ENCODE results near the gene AIF1L. TPM values are rescaled to one million over a fixed set of nuclear protein-coding genes. Genes with fewer than 3 reads are reported as not detected.

Gene AIF1L
- polyA plus RNA-seq, 3 donors = not detected

DNA sequence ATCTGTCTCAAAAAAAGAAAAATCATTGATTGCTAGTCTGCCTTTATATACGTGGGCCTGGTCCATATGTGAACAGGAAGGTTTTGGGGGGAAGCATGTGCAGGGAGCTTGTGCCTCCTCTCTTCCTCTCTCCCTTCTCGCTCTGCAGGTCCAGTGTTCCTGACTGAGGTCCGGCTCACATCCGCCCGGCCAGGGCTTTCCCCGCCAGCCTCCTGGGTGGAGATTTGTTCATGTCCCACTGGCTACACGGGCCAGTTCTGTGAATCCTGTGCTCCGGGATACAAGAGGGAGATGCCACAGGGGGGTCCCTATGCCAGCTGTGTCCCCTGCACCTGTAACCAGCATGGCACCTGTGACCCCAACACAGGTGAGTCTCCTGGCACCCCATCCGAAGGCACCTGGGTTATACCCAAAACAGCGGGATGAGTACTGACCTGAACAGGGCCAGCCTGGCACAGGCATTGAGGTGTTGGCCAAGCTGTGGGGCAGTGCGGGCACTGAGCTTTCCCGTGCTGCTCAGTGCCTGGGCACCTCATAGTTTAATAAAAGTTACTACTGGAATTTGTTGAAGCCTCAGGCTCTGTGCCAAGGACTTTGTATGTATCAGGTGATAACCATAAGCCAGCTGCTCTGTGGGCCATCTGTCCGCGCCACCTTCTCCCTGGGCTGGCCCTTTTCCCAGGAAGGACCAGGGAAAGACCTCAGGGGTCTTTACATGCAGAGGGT lies 39.4 kb upstream of the AIF1L start:
- Mint-ChIP-seq H3K27me3 (ENCODE audit: low read depth in 3 of 3) (peaks cover 0 to 1% (median under 1%) of the 10 kb centered on the region in 3 donors), H3K4me1 (peaks cover 2% of the 10 kb centered on the region), H3K36me3 (no peaks in the 10 kb centered on the region), H3K27ac (no peak overlapping the region), H3K9me3 (no peaks in the 10 kb centered on the region), H3K4me3 (no peak overlapping the region)
- no peaks in the 10 kb centered on the region for H3K79me2 ChIP-seq (ENCODE audit: insufficient read depth, low read length)
- no peak for DNase-seq
- intact Hi-C loops (cut with micrococcal nuclease) = no loop called here
- no peaks in the 10 kb centered on the region for H3K4me1 ChIP-seq (ENCODE audit: control insufficient read depth in 1 of 2, insufficient read depth in 2 of 2, low read length in 2 of 2)
- H3K4me3 ChIP-seq (replicated peaks in 1 of 3; ENCODE audit: low read depth in 2 of 3, low read length in 3 of 3) = no peak overlapping the region
- H3K27me3 ChIP-seq (ENCODE audit: control insufficient read depth in 2 of 2, insufficient read depth in 2 of 2, low read length in 2 of 2) = no peaks in the 10 kb centered on the region
- WGBS (ENCODE audit: insufficient coverage) = 98% methylated on average over 7 of the region's 14 CpGs
- H2AFZ ChIP-seq (ENCODE audit: insufficient read depth, low read depth, low read length, poor library complexity, severe bottlenecking) = no peak overlapping the region
- no peaks in the 10 kb centered on the region for H4K20me1 ChIP-seq (ENCODE audit: insufficient read depth, low read length)
- no peak overlapping the region for H3K9ac ChIP-seq (ENCODE audit: insufficient read depth, low read length, poor library complexity, severe bottlenecking)
- H3K27ac ChIP-seq (ENCODE audit: low read depth in 1 of 2, low read length in 2 of 2) = no peak overlapping the region
- H3K4me2 ChIP-seq (replicated peaks; ENCODE audit: extremely low read depth, low read length, poor library complexity, severe bottlenecking) = no peak overlapping the region
- TF ChIP-seq, protein P1, sequence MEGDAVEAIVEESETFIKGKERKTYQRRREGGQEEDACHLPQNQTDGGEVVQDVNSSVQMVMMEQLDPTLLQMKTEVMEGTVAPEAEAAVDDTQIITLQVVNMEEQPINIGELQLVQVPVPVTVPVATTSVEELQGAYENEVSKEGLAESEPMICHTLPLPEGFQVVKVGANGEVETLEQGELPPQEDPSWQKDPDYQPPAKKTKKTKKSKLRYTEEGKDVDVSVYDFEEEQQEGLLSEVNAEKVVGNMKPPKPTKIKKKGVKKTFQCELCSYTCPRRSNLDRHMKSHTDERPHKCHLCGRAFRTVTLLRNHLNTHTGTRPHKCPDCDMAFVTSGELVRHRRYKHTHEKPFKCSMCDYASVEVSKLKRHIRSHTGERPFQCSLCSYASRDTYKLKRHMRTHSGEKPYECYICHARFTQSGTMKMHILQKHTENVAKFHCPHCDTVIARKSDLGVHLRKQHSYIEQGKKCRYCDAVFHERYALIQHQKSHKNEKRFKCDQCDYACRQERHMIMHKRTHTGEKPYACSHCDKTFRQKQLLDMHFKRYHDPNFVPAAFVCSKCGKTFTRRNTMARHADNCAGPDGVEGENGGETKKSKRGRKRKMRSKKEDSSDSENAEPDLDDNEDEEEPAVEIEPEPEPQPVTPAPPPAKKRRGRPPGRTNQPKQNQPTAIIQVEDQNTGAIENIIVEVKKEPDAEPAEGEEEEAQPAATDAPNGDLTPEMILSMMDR (IDR thresholded peaks at IDR 0.05) = no peak
- no peaks in the 10 kb centered on the region for H3K9me3 ChIP-seq (replicated peaks in 1 of 2; ENCODE audit: control insufficient read depth in 1 of 2, insufficient read depth in 1 of 2, low read length in 2 of 2)
- H3K36me3 ChIP-seq (replicated peaks in 1 of 2; ENCODE audit: control insufficient read depth in 1 of 2, insufficient read depth in 2 of 2, low read length in 2 of 2) = no peaks in the 10 kb centered on the region

DNA sequence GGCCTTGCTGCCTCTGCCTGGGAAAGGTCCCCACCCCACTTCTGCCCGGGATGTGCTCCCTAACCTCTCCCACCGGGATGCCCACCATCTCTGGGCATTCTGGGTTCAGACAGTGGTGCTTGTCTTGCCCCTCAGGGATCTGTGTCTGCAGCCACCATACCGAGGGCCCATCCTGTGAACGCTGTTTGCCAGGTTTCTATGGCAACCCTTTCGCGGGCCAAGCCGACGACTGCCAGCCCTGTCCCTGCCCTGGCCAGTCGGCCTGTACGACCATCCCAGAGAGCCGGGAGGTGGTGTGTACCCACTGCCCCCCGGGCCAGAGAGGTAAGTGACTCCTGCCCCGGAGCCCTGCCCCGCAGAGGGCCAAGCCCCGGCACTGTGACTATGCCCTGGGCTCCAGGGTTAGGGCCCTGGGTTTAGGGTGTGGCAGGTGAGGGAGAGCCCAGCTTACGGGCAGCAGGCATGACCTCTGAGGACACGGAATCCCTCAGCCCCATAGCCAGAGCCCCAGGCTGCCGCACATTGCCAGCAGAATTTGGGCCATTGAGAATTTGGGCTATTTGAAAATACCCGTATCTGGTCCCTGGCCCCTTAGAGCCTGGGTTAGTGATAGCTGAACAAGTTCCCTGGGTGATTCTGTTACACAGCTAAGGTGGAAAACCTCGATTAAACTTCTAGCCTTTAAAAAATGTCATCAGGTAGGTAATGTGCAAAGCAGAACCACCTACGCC lies 35.3 kb upstream of the AIF1L start:
- Mint-ChIP-seq H3K9me3 (no peaks in the 10 kb centered on the region), H3K4me1 (peaks cover 2% of the 10 kb centered on the region), H3K4me3 (no peak overlapping the region), H3K36me3 (no peaks in the 10 kb centered on the region), H3K27ac (no peak overlapping the region), H3K27me3 (ENCODE audit: low read depth in 3 of 3) (peaks cover 0 to 9% (median 0%) of the 10 kb centered on the region in 3 donors)
- no peaks in the 10 kb centered on the region for H4K20me1 ChIP-seq (ENCODE audit: insufficient read depth, low read length)
- H3K27me3 ChIP-seq (ENCODE audit: control insufficient read depth in 2 of 2, insufficient read depth in 2 of 2, low read length in 2 of 2) = no peaks in the 10 kb centered on the region
- H3K27ac ChIP-seq (ENCODE audit: low read depth in 1 of 2, low read length in 2 of 2) = no peak overlapping the region
- no peak overlapping the region for H3K4me2 ChIP-seq (replicated peaks; ENCODE audit: extremely low read depth, low read length, poor library complexity, severe bottlenecking)
- H3K9me3 ChIP-seq (replicated peaks in 1 of 2; ENCODE audit: control insufficient read depth in 1 of 2, insufficient read depth in 1 of 2, low read length in 2 of 2) = no peaks in the 10 kb centered on the region
- DNase-seq = no peak
- WGBS (ENCODE audit: insufficient coverage) = 86% methylated on average over 19 of the region's 21 CpGs
- intact Hi-C loops (cut with micrococcal nuclease) = no loop called here
- no peaks in the 10 kb centered on the region for H3K79me2 ChIP-seq (ENCODE audit: insufficient read depth, low read length)
- no peaks in the 10 kb centered on the region for H3K4me1 ChIP-seq (ENCODE audit: control insufficient read depth in 1 of 2, insufficient read depth in 2 of 2, low read length in 2 of 2)
- TF ChIP-seq, protein P1 (IDR thresholded peaks at IDR 0.05) = no peak
- no peaks in the 10 kb centered on the region for H3K36me3 ChIP-seq (replicated peaks in 1 of 2; ENCODE audit: control insufficient read depth in 1 of 2, insufficient read depth in 2 of 2, low read length in 2 of 2)
- H3K9ac ChIP-seq (ENCODE audit: insufficient read depth, low read length, poor library complexity, severe bottlenecking) = no peak overlapping the region
- no peak overlapping the region for H2AFZ ChIP-seq (ENCODE audit: insufficient read depth, low read depth, low read length, poor library complexity, severe bottlenecking)
- no peak overlapping the region for H3K4me3 ChIP-seq (replicated peaks in 1 of 3; ENCODE audit: low read depth in 2 of 3, low read length in 3 of 3)
